K562 (cell line): ENCODE data around the gene SDC3. TPM values are rescaled to one million over a fixed set of nuclear protein-coding genes. Genes with fewer than 3 reads are reported as not detected.

Experiments
- ATAC-seq: fragments of 200-7000 bp; cut with Tn5 transposase; 3 replicates; pipeline ENCODE4 v1.9.1; 2020; ENCODE audit warnings: moderate library complexity
- BruUV-seq: library from RNA; stranded (reverse); fragments of 400-500 nt; replicated peaks from 2 replicates; lab custom pipeline; 2021; lab: Mats Ljungman, UMichigan
- CTCF ChIA-PET: fragments of 300-600 bp; formaldehyde crosslinking; extraction: SDS; loops from one replicate; lab custom pipeline; 2021; ENCODE audit warnings: low intra/inter-chr PET ratio; lab: Yijun Ruan, JAX
- POLR2A ChIA-PET: fragments of 300-600, 350-650 bp; sonication (Branson Sonifier 250); formaldehyde crosslinking; extraction: SDS; loops from one replicate; lab custom pipeline; 2021; ENCODE audit warnings: antibody characterized with exemption, inconsistent platforms; lab: Yijun Ruan, JAX
- DNase-seq, 4 experiments: peaks; one replicate each; pipeline versions ENCODE4 v3.0.0 to v3.0.0-alpha.2; 2011 to 2018; ENCODE audit warnings: low spot score in 3 of 4, mixed read lengths in 3 of 4; ENCODE audit errors: extremely low read depth in 1 of 4
- FAIRE-seq: peaks from 2 replicates; lab custom pipeline; 2011; peaks lifted over from hg19 to GRCh38; lab: Jason Lieb, UNC
- H2AFZ ChIP-seq: 2 replicates; pipeline ENCODE4 v1.6.0; 2011; ENCODE audit warnings: low read depth, low read length, control low read depth, inconsistent platforms
- H3K27ac ChIP-seq: fragments of 200-600 bp; 3 replicates; pipeline ENCODE4 v1.8.0; 2011; ENCODE audit warnings: low read depth, mild to moderate bottlenecking, control low read depth, inconsistent platforms, low read length, moderate library complexity, mixed read lengths; ENCODE audit errors: extremely low read depth
- H3K27me3 ChIP-seq, 2 experiments: fragments of 300-600 bp in 1 of 2; 2 replicates in 1 of 2; 3 replicates in 1 of 2; pipeline versions ENCODE4 v1.6.0 to v1.8.0; 2011; ENCODE audit warnings: inconsistent platforms in 2 of 2, low read length in 2 of 2, mild to moderate bottlenecking in 1 of 2, mixed read lengths in 1 of 2, moderate library complexity in 1 of 2; ENCODE audit not compliant: control insufficient read depth in 2 of 2, insufficient read depth in 2 of 2
- H3K36me3 ChIP-seq: fragments of 300-600 bp; 3 replicates; pipeline ENCODE4 v1.8.0; 2011; ENCODE audit warnings: mild to moderate bottlenecking, low read length, inconsistent platforms; ENCODE audit not compliant: control insufficient read depth, insufficient read depth
- H3K4me1 ChIP-seq, 2 experiments: fragments of 200-600 bp in 1 of 2; replicated peaks in 1 of 2; 2 replicates in 1 of 2; 3 replicates in 1 of 2; pipeline versions ENCODE4 v1.5.1 to v1.8.0; 2011; ENCODE audit warnings: inconsistent platforms in 2 of 2, low read length in 2 of 2, mild to moderate bottlenecking in 1 of 2, mixed read lengths in 1 of 2, moderate library complexity in 1 of 2; ENCODE audit not compliant: control insufficient read depth in 2 of 2, insufficient read depth in 2 of 2
- H3K4me2 ChIP-seq: 2 replicates; pipeline ENCODE4 v1.6.1; 2011; ENCODE audit warnings: low read length, control low read depth, inconsistent platforms, mixed read lengths; ENCODE audit not compliant: insufficient read depth
- H3K4me3 ChIP-seq: fragments of 200-600 bp; sonication (generic), shearing (Covaris generic); 2 replicates; pipeline ENCODE4 v1.5.1; 2016; ENCODE audit warnings: control low read depth, inconsistent platforms
- H3K79me2 ChIP-seq: fragments of 200-600 bp; 3 replicates; pipeline ENCODE4 v1.8.0; 2011; ENCODE audit warnings: low read length, inconsistent platforms; ENCODE audit not compliant: control insufficient read depth, insufficient read depth
- H3K9ac ChIP-seq, 2 experiments: 2 replicates each; pipeline versions ENCODE4 v1.6.0 to v1.6.1; 2011; ENCODE audit warnings: low read depth in 2 of 2, low read length in 2 of 2, control low read depth in 1 of 2, inconsistent platforms in 1 of 2, mild to moderate bottlenecking in 1 of 2, mixed read lengths in 1 of 2; ENCODE audit not compliant: insufficient read depth in 1 of 2
- H3K9me1 ChIP-seq: one replicate; pipeline ENCODE4 v1.6.0; 2011; ENCODE audit warnings: inconsistent platforms, mild to moderate bottlenecking, low read length, moderate library complexity; ENCODE audit not compliant: control insufficient read depth, insufficient read depth
- H3K9me3 ChIP-seq: replicated peaks from 2 replicates; pipeline ENCODE4 v1.5.1; 2011; ENCODE audit warnings: low read depth, low read length, inconsistent platforms; ENCODE audit not compliant: control insufficient read depth, insufficient read depth
- H4K20me1 ChIP-seq: replicated peaks from 2 replicates; pipeline ENCODE4 v1.6.1; 2011; ENCODE audit warnings: low read length, inconsistent platforms, mixed read lengths; ENCODE audit not compliant: control insufficient read depth, insufficient read depth
- BCOR ChIP-seq: fragments of 450-650 bp; IDR thresholded peaks from 2 replicates; pipeline ENCODE4 v1.6.1; 2016
- FUS ChIP-seq: fragments of 200-400 bp; formaldehyde crosslinking; optimal IDR thresholded peaks from 2 replicates; pipeline ENCODE3; 2017; ENCODE audit warnings: low read depth, low read length
- MIER1 ChIP-seq: fragments of 450-650 bp; IDR thresholded peaks from 2 replicates; pipeline ENCODE4 v1.6.1; 2016; ENCODE audit warnings: antibody characterized with exemption, mild to moderate bottlenecking, low read depth
- RBM25 ChIP-seq: fragments of 200-400 bp; formaldehyde crosslinking; IDR thresholded peaks from 2 replicates; pipeline ENCODE4 v1.6.1; 2018; ENCODE audit warnings: low read length, low read depth, moderate library complexity; ENCODE audit not compliant: severe bottlenecking
- WGBS: fragments of 100-300 bp; shearing (Covaris generic); methylation state at CpG from one replicate; pipeline ENCODE4 v1.1.6; 2016; ENCODE audit warnings: low coverage, mixed read lengths; ENCODE audit not compliant: insufficient coverage; ENCODE audit errors: missing lambda C conversion rate; 5-methylcytosine and 5-hydroxymethylcytosine counted together
- in situ Hi-C: fragments of 300-500 bp; cut with MboI; formaldehyde crosslinking; loops from 4 replicates; pipeline ENCODE4 v1.15.0; 2018; ENCODE audit warnings: inconsistent platforms, mixed read lengths
- intact Hi-C: fragments of 100-400 bp; cut with micrococcal nuclease; formaldehyde crosslinking; loops from 2 replicates; pipeline ENCODE4 v1.14.2; 2022
- polyA plus RNA-seq, 8 experiments: library from polyadenylated mRNA; depleted of rRNA in 4 of 8; stranded (reverse) in 5 of 8; unstranded in 3 of 8; fragments of >200 nt; fragmentation: Nextera tagmentation in 2 of 8; fragmentation: Illumina TruSeq in 1 of 8; extraction: Ambion mirVana in 2 of 8; extraction: Trizol in 1 of 8; gene quantifications; 2 replicates each; pipeline versions ENCODE4 v1.2.1 to v1.2.3, GENCODE V29; 2011 to 2014; ENCODE audit warnings: inconsistent platforms in 1 of 8, missing spikeins in 1 of 8
- total RNA-seq, 7 experiments: library from RNA; depleted of rRNA in 6 of 7; stranded (reverse); fragments of >200 nt in 6 of 7; fragmentation: Illumina TruSeq in 2 of 7; extraction: Trizol in 2 of 7; gene quantifications; 2 replicates each; pipeline versions ENCODE4 v1.2.1 to v1.2.3, GENCODE V29; 2011 to 2021; ENCODE audit warnings: low replicate concordance in 1 of 7
- TF ChIP-seq, protein P1 (sequence below): sonication (generic); formaldehyde crosslinking; IDR thresholded peaks from 2 replicates; pipeline ENCODE4 v1.8.0; 2023; ENCODE audit warnings: missing genetic modification reagents, mild to moderate bottlenecking, borderline replicate concordance
- TF ChIP-seq, protein P2 (sequence below): sonication (generic); formaldehyde crosslinking; IDR thresholded peaks from 2 replicates; pipeline ENCODE4 v1.8.1; 2023; ENCODE audit warnings: mild to moderate bottlenecking, missing genetic modification reagents, moderate library complexity
- TF ChIP-seq, protein P3 (sequence below): fragments of 250-450 bp; sonication (Bioruptor Pico); IDR thresholded peaks from 2 replicates; pipeline ENCODE4 v1.8.0; 2022; ENCODE audit warnings: inconsistent platforms, mild to moderate bottlenecking, moderate library complexity, borderline replicate concordance

The SDC3 gene
- total and polyA plus RNA-seq, 9 of the 15 experiments (the other 6 are each of a cell fraction or from before 2014, with no cell fraction given), result 0.38 to 44.1 (median 12.1) TPM

DNA sequence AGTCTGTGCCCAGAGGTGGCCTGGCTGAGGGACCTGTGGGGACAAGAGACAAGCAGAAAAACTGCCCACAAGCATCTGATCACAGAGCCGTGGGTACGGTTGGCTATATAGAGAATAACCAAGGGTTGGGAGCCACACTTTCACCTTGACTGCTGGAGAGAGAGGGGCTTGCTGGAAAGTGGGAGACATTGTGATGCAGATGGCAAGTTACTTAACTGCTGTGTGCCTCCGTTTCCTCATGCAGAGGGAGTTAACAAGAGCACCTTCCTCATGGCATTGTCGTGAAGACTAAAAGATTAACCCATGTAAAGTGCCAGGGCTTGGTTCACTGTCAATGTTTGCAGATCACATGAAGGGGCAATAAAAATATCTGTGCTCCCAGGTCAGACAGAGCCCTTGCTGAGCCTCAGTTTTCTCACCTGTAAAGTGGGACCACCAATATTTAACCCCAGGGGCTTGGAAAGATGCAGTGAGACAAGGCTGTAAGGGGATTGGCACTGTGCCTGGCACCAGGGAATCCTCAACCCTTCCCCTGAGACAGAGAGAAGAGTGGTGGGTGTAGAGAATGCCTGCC, 52.8 kb downstream of the SDC3 start:
- FAIRE-seq, result no peak
- no peaks in the 10 kb centered on the region for H4K20me1 ChIP-seq
- no peak overlapping the region for H3K4me2 ChIP-seq
- H3K27ac ChIP-seq, result no peak overlapping the region
- H3K79me2 ChIP-seq, result no peaks in the 10 kb centered on the region
- intact Hi-C loops (loop anchor here (5.0 kb wide), 1 partner anchor 53 kb away; no protein-coding TSS in a partner anchor), in situ Hi-C loops (no loop called here)
- ATAC-seq, result no peak
- ChIA-PET CTCF (interaction anchor here (0.8 kb wide), 1 partner anchor 54 kb away, joined by 3 read pairs; no protein-coding TSS in a partner anchor), POLR2A (interaction anchor here (0.5 to 0.9 kb wide), 2 partner anchors 13 to 51 kb away, joined by 3 read pairs; no protein-coding TSS in a partner anchor)
- WGBS, result 17% methylated on average over 4 of the region's 4 CpGs
- H2AFZ ChIP-seq, result no peak overlapping the region
- no peaks in the 10 kb centered on the region for H3K36me3 ChIP-seq
- TF ChIP-seq, protein P1, sequence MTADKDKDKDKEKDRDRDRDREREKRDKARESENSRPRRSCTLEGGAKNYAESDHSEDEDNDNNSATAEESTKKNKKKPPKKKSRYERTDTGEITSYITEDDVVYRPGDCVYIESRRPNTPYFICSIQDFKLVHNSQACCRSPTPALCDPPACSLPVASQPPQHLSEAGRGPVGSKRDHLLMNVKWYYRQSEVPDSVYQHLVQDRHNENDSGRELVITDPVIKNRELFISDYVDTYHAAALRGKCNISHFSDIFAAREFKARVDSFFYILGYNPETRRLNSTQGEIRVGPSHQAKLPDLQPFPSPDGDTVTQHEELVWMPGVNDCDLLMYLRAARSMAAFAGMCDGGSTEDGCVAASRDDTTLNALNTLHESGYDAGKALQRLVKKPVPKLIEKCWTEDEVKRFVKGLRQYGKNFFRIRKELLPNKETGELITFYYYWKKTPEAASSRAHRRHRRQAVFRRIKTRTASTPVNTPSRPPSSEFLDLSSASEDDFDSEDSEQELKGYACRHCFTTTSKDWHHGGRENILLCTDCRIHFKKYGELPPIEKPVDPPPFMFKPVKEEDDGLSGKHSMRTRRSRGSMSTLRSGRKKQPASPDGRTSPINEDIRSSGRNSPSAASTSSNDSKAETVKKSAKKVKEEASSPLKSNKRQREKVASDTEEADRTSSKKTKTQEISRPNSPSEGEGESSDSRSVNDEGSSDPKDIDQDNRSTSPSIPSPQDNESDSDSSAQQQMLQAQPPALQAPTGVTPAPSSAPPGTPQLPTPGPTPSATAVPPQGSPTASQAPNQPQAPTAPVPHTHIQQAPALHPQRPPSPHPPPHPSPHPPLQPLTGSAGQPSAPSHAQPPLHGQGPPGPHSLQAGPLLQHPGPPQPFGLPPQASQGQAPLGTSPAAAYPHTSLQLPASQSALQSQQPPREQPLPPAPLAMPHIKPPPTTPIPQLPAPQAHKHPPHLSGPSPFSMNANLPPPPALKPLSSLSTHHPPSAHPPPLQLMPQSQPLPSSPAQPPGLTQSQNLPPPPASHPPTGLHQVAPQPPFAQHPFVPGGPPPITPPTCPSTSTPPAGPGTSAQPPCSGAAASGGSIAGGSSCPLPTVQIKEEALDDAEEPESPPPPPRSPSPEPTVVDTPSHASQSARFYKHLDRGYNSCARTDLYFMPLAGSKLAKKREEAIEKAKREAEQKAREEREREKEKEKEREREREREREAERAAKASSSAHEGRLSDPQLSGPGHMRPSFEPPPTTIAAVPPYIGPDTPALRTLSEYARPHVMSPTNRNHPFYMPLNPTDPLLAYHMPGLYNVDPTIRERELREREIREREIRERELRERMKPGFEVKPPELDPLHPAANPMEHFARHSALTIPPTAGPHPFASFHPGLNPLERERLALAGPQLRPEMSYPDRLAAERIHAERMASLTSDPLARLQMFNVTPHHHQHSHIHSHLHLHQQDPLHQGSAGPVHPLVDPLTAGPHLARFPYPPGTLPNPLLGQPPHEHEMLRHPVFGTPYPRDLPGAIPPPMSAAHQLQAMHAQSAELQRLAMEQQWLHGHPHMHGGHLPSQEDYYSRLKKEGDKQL (CRISPR knock-in tag), result no peak
- peak; percentile 79 for TF ChIP-seq RBM25
- peak; percentile 59; the same call in 1 of the 2 replicates for TF ChIP-seq BCOR
- TF ChIP-seq FUS, result no peak
- TF ChIP-seq, protein P2, sequence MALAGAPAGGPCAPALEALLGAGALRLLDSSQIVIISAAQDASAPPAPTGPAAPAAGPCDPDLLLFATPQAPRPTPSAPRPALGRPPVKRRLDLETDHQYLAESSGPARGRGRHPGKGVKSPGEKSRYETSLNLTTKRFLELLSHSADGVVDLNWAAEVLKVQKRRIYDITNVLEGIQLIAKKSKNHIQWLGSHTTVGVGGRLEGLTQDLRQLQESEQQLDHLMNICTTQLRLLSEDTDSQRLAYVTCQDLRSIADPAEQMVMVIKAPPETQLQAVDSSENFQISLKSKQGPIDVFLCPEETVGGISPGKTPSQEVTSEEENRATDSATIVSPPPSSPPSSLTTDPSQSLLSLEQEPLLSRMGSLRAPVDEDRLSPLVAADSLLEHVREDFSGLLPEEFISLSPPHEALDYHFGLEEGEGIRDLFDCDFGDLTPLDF (CRISPR knock-in tag), result no peak
- TF ChIP-seq MIER1, result no peak
- TF ChIP-seq, protein P3, sequence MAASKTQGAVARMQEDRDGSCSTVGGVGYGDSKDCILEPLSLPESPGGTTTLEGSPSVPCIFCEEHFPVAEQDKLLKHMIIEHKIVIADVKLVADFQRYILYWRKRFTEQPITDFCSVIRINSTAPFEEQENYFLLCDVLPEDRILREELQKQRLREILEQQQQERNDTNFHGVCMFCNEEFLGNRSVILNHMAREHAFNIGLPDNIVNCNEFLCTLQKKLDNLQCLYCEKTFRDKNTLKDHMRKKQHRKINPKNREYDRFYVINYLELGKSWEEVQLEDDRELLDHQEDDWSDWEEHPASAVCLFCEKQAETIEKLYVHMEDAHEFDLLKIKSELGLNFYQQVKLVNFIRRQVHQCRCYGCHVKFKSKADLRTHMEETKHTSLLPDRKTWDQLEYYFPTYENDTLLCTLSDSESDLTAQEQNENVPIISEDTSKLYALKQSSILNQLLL, result no peak
- H3K9me3 ChIP-seq, result no peaks in the 10 kb centered on the region
- H3K27me3 ChIP-seq, result no peaks in the 10 kb centered on the region; a peak in 1 of 5 replicates
- BruUV-seq, result no TSS peak
- H3K4me3 ChIP-seq, result no peak overlapping the region
- H3K9me1 ChIP-seq, result no peaks in the 10 kb centered on the region
- DNase-seq, result no peak
- 0 out of 4 replicates have a peak overlapping the region, but pooled peaks of 1 of the 2 experiments have one; percentile 1 for H3K9ac ChIP-seq
- H3K4me1 ChIP-seq, result peaks cover 19 to 28% of the 10 kb centered on the region in 2 experiments
